OCI-M2 (cell line): ENCODE data around the gene INAFM2.
A peak's percentile ranks its signal among the peaks of the same experiment; 100 is the strongest.

ENCODE experiments used
- DNase-seq: peaks from one replicate; lab custom pipeline; 2025; ENCODE audit not compliant: unreplicated experiment; lab: John Stamatoyannopoulos, UW

The INAFM2 gene

GRCh38 chr15:40305281-40305680 is 18.2 kb upstream of the INAFM2 start:
- DNase-seq, result no peak

- DNase-seq, result no peak
Observed at GRCh38 chr15:40306371-40306770, 17.1 kb upstream of the INAFM2 start.

GRCh38 chr15:40306908-40307307 is 16.6 kb upstream of the INAFM2 start:
- no peak for DNase-seq

- DNase-seq, result peak; percentile 14
Observed at GRCh38 chr15:40307421-40308211, 15.9 kb upstream of the INAFM2 start, which contains the start of gene PLCB2. PLCB2 (minus strand) TSS chr15:40307935; CDS start chr15:40307672, 263 bp downstream.

- no peak for DNase-seq
Observed at GRCh38 chr15:40309344-40309862, 14.1 kb upstream of the INAFM2 start.

GRCh38 chr15:40310001-40310959 is 13.2 kb upstream of the INAFM2 start:
- no peak for DNase-seq

GRCh38 chr15:40310993-40311392 is 12.5 kb upstream of the INAFM2 start:
- DNase-seq, result no peak

GRCh38 chr15:40312370-40313158 is 10.9 kb upstream of the INAFM2 start:
- no peak for DNase-seq

- DNase-seq, result no peak
Observed at GRCh38 chr15:40313531-40314398, 9.7 kb upstream of the INAFM2 start.

GRCh38 chr15:40314723-40315276 is 8.7 kb upstream of the INAFM2 start:
- no peak for DNase-seq

GRCh38 chr15:40316931-40317330 is 6.6 kb upstream of the INAFM2 start:
- no peak for DNase-seq

GRCh38 chr15:40317580-40317979 is 5.9 kb upstream of the INAFM2 start:
- no peak for DNase-seq

- DNase-seq, result no peak
Observed at GRCh38 chr15:40320409-40320808, 3.1 kb upstream of the INAFM2 start.

- no peak for DNase-seq
Observed at GRCh38 chr15:40320931-40321371, 2.5 kb upstream of the INAFM2 start.

GRCh38 chr15:40322531-40323238 is 807 bp upstream of the INAFM2 start:
- DNase-seq, result no peak

- DNase-seq, result no peak
Observed at GRCh38 chr15:40323953-40324937, 753 bp downstream of the INAFM2 start.

GRCh38 chr15:40325188-40325587 is 1.7 kb downstream of the INAFM2 start:
- no peak for DNase-seq

- no peak for DNase-seq
Observed at GRCh38 chr15:40325700-40326099, 2.2 kb downstream of the INAFM2 start.
